D341Med (cell line): ENCODE data around the gene SSNA1.

Source experiments
- DNase-seq: peaks from one replicate; pipeline ENCODE4 v3.0.0; 2012; ENCODE audit warnings: low spot score

SSNA1 gene

DNA sequence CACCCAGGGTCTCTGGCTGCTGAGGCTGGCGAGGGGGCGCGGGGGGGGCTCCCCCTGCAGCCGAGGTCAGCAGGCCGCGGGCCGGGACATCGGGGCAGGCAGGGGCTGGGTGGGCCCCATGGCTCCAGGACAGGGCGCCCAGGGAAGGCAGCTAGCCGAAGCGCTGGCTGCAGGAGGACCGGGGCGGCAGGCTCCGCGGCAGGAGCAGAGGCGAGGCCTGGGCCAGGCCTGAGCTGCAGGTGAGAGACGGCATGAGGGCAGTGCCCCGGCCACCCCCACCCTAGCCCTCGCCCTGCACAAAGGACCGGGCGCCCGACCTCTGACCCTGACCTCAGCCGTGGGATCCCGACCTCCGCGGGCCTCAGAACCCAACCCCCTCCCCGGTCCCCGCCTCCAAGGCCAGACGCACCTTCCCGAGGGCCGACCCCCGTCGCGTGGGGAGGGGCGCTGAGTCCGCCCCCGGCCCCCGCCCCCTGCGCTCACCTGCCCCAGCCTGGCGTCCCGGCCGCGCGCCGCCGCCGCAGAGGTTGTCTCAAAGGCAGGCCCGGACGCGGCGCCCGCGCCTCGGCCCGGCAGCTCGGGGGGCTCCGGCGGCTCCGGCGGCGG, 33.1 kb downstream of the SSNA1 start:
- DNase-seq = no peak

DNA sequence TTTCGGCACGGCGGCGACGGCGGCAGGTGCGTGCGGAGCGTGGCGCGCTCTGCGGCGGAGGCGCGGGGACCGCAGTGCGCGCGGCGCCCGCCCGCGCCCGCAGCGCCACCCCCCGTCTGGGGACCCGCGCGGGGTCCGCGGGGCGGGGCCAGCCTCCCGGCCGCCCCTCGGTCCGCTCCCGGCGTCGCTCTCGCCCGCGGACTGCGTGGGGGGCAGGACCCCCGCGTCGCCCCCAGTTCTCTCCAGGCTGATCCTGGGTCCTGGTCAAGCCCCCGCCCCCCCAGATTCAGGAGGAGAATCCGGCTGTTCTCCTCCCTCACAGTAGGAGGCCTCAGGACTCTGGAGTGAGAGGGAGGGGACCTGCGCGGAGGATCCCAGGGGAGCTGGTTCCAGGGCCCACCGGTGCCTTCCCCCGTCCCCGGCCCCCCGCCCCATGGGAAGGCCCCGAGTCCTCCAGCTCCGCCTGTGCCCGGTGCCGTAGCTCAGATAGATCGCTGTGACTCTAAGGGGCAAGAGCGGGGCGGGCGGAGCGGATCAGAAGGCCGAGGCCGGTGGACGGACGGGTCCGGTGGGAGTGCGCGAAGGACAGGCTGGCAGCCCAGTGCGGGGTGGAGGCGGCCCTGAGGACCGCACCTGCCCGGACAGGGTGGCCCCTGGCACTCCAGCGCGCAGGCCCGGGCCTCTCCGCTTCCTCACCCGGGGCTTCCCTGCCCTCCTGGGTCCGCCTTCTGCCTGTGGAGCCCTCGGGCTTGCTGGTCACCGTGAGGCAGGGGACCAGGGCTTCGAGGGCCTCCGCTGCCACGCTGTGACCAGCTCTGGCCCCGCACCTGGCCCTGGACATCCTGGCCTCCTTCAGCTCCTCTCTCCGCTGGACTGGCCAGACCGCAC, 34.0 kb downstream of the SSNA1 start, which contains the start of gene RNF208:
RNF208 (minus strand) TSS at position 51 of the 888 bp plus-strand sequence. CDS start 1,028 bp downstream, outside the sequence.
- DNase-seq = peak; percentile 87

DNA sequence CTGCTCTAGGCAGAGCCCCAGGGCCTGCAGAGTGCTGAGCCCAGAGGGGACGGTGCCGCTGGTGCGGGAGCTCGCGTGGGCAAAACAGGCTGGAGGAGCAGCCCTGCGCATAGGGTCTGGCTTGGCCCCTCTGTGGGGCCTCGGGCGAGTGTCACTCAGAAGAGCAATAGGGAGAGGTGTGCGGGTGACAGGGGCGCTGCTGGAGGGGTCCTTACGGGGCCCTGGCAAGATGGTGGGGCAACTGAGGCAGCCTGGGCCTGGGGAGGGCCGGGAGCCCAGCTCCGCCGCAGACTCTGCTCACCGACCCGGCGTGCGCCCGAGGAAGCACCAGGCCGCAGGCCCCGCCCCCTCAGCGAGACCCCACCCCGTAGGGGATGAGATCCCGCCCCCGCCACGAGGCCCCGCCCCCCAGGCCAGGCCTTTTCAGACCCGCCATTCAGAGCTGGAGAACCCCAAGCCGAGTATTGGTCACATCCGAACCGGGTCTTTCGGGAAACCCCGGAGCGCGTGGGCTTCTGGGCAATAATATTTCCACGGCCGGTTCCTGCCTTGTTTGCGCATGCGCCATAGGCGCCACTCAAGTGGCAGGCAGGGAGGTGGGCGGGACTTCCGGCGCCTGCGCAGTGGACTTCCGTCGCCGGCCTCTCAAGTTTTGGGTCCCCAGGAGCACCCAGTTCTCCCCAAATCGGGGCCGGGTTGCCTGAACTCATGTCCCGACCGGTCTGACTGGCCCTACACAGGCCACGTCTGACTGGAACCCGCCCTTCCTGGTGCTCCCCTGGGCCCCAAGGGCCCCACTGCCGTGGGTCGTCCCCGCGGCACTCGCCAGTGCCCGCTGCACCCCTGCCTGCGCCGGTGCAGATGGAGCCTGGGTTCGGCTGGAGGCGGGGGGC, 34.8 kb downstream of the SSNA1 start:
- DNase-seq = peak; percentile 96

DNA sequence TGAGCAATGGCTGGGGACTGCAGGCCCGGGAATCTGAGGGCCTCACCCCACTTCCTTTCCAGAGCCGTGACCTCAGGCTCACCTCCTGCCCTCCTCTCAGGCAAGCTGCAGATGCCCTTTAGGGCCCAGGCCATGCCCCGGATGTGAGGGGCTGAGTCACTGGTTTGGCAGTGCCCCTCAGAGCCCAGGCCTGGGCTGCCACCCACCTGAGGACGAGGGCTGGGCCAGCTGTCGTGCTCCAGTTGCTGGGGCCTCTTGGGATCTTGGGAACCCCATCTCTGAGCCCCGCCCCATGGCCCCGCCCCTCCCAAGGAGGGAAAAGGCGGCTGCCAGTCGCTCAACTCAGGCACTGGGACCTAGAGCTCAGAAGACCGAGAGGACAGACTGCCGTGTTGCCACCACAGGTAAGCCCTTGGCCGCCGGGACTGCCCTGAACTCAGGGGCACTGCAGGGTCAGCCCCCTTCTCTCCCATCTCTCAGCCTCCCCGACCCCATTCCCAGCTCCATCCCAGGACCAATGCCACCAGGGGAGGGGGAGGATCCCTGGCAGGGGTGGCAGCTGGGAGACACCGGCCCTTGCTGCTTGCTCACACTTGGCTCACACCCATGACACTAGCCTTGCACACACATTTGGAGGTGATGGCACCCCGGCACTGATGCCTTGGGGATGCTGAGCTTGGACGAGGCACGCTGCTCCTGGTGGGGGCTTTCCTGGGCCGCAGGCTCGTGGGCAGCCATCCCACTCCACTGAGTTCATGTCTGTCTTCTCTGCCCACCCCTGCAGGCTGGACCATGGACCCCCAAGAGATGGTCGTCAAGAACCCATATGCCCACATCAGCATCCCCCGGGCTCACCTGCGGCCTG, 36.6 kb downstream of the SSNA1 start, which contains the start of gene CYSRT1:
CYSRT1 (plus strand) TSS at position 345 of the 865 bp plus-strand sequence; CDS start at position 793, 448 bp downstream.
- DNase-seq = no peak

DNA sequence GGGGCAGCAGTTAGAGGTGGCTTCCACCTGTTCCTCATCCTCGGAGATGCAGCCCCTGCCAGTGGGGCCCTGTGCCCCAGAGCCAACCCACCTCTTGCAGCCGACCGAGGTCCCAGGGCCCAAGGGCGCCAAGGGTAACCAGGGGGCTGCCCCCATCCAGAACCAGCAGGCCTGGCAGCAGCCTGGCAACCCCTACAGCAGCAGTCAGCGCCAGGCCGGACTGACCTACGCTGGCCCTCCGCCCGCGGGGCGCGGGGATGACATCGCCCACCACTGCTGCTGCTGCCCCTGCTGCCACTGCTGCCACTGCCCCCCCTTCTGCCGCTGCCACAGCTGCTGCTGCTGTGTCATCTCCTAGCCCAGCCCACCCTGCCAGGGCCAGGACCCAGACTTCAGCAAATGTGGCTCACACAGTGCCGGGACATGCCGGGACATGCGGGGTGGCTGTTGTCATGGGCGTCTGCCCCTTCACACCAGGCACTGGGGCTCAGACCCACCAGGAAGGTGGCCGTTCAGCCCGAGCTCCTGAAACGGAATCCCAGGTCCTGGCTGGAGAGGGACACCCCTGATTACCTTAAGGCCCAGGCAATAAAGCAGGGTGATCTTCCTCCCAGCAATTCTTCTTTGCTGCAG, 37.3 kb downstream of the SSNA1 start:
- no peak for DNase-seq

- no peak for DNase-seq
Observed at GRCh38 chr9:137226338-137227053, 38.0 kb downstream of the SSNA1 start.

DNA sequence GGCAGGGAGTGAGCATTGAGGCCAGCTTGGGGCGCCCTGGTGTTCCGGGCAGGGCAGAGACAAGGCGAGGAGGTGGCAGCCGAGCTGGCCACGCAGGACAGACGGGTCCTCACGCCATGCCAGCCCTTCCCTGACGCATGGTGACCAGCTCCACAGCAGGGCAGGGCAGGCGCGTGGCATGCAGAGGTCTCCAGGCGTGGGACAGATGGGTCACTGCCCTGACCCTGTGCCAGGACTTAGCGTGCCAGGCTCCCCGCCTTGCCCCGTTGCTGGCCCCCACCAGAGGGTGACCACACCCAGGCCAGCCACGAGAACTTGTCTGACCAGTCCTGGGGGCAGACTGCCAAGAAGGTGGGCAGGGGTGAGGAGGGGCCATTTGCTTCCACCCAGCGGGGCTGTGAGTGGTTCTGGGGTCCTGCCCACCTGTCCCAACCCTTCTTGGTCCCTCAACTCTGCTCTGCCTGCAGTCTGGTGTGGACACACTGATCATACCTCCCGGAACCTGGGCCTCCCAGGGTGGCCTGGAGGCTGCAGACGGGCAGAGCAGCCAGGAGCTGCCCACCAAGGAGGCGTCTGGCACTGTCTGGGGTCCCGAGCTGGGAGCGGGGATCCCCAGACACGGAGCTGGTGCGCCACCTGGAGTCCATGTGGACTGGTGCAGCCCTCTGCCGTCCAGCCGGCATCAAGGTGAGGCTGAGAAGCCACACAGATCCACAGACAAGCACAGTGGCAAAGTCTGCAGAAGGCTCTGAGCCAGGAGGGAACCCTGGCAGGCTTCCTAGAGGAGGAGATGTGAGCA, 38.8 kb downstream of the SSNA1 start, which contains the start of gene RNF224:
RNF224 (plus strand) TSS at position 449 of the 799 bp plus-strand sequence. CDS start 834 bp downstream, outside the sequence.
- peak; percentile 87 for DNase-seq

GRCh38 chr9:137227853-137228505, 39.5 kb downstream of the SSNA1 start:
- no peak for DNase-seq

DNA sequence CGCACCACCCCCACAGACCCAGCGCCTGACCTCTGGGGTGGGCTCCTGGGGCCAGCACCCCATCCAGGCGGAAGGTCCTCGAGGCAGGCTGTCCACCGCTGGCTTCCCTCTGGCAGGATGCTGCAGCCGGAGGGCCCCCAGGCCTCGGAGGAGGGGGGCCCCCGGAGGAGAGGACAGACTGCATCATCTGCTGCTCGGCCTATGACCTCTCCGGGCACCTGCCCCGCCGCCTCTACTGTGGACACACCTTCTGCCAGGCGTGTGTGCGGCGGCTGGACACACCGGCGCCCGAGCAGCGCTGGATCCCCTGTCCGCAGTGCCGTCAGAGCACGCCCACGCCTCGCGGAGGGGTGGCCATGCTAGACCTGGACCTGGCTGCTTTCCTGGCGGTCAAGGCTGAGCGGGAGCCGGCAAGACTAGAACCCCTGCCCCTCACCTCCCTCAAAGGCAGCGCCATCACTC, 40.1 kb downstream of the SSNA1 start:
- DNase-seq = no peak

- no peak for DNase-seq
Observed at GRCh38 chr9:137228968-137229896, 40.8 kb downstream of the SSNA1 start.

GRCh38 chr9:137229903-137230704, 41.6 kb downstream of the SSNA1 start:
- DNase-seq = no peak

GRCh38 chr9:137230705-137231371, 42.4 kb downstream of the SSNA1 start, which contains the start of gene SLC34A3:
TSS of gene SLC34A3 (plus strand) at chr9:137230901. CDS start at chr9:137231703, 802 bp downstream.
- DNase-seq = no peak

- DNase-seq = no peak
Observed at GRCh38 chr9:137231372-137232039, 43.0 kb downstream of the SSNA1 start.

DNA sequence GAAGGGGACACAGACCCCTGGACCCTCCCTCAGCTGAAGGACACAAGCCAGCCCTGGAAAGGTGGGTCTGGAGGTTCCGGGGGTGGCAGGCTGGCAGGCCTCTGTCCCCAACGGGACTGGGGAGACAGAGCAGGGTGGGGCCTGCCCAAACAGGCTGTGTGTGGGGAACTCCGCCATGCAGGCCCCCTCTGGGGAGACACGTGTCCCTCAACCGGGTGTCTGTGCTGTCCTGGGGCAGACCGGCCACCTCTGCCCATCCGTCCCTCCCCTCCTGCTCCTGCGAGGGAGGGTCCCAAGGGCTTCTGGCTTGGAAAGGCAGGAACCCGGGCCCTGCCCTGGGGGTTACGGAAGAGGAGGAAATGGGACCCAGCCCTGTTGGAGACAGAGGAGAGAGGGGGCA, 43.6 kb downstream of the SSNA1 start:
- no peak for DNase-seq

DNA sequence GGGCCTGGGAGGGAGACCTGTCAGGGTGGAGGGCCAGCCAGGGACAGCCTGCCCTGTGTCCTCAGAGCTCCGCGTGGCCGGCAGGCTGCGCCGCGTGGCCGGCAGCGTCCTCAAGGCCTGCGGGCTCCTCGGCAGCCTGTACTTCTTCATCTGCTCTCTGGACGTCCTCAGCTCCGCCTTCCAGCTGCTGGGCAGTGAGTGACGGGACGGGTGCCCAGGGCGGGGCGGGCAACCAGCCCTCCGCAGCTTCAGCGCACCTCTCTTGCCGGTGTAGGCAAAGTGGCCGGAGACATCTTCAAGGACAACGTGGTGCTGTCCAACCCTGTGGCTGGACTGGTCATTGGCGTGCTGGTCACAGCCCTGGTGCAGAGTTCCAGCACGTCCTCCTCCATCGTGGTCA, 44.0 kb downstream of the SSNA1 start:
- DNase-seq = no peak
